ENCODE data around the gene GJD3.

The GJD3 gene

DNA sequence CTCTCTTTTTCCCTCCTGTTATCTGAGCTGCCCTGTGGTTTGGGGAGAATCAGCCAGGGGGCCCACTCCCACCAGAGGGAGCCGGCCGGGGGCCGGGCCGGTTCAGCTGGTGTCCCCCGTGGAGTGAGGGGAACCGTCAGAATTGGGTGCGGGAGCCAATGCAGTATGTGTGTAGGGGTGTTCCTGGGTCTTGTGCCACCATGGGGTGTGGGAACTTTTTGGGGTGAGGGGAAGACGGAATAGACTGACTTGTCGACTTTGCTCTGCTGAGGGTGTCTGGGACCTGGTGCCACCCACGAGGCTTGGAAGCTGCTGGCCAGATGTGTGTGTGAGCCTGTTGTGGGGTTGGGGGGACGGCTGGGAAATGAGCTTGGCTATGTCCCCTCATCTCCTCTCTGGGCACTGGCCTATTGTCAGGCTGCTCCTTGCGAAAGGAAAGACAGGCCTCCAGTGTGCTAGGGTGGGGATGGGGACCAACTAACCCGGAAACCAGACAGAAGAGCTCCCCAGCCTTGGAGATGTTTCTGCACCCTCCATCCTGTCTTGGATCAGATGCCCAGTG is 45.6 kb downstream of the GJD3 start:
- TF ChIP-seq, protein P1, sequence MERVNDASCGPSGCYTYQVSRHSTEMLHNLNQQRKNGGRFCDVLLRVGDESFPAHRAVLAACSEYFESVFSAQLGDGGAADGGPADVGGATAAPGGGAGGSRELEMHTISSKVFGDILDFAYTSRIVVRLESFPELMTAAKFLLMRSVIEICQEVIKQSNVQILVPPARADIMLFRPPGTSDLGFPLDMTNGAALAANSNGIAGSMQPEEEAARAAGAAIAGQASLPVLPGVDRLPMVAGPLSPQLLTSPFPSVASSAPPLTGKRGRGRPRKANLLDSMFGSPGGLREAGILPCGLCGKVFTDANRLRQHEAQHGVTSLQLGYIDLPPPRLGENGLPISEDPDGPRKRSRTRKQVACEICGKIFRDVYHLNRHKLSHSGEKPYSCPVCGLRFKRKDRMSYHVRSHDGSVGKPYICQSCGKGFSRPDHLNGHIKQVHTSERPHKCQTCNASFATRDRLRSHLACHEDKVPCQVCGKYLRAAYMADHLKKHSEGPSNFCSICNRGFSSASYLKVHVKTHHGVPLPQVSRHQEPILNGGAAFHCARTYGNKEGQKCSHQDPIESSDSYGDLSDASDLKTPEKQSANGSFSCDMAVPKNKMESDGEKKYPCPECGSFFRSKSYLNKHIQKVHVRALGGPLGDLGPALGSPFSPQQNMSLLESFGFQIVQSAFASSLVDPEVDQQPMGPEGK (CRISPR knock-in tag; IDR thresholded peaks at IDR 0.05; ENCODE audit: borderline replicate concordance) = no peak
- TF ChIP-seq ZNF70 (CRISPR knock-in tag; IDR thresholded peaks at IDR 0.05) = no peak
- TF ChIP-seq PPARA (CRISPR knock-in tag; IDR thresholded peaks at IDR 0.05; ENCODE audit: borderline replicate concordance) = no peak
- TF ChIP-seq, protein P2, sequence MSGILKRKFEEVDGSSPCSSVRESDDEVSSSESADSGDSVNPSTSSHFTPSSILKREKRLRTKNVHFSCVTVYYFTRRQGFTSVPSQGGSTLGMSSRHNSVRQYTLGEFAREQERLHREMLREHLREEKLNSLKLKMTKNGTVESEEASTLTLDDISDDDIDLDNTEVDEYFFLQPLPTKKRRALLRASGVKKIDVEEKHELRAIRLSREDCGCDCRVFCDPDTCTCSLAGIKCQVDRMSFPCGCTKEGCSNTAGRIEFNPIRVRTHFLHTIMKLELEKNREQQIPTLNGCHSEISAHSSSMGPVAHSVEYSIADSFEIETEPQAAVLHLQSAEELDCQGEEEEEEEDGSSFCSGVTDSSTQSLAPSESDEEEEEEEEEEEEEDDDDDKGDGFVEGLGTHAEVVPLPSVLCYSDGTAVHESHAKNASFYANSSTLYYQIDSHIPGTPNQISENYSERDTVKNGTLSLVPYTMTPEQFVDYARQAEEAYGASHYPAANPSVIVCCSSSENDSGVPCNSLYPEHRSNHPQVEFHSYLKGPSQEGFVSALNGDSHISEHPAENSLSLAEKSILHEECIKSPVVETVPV (CRISPR knock-in tag; IDR thresholded peaks at IDR 0.05) = no peak
- no peak for TF ChIP-seq GLIS3 (CRISPR knock-in tag; IDR thresholded peaks at IDR 0.05)
- TF ChIP-seq ZC3H10 (CRISPR knock-in tag; IDR thresholded peaks at IDR 0.05) = no peak
- TF ChIP-seq ISL1 (CRISPR knock-in tag; IDR thresholded peaks at IDR 0.05) = no peak
- TF ChIP-seq BACH2 (CRISPR knock-in tag; IDR thresholded peaks at IDR 0.05; ENCODE audit: borderline replicate concordance) = no peak
- TF ChIP-seq SNAI2 (CRISPR knock-in tag; IDR thresholded peaks at IDR 0.05) = no peak
- no peak for TF ChIP-seq ZNF565 (CRISPR knock-in tag; conservative IDR thresholded peaks at IDR 0.05; ENCODE audit: low read depth)
- no peak for TF ChIP-seq TOX (CRISPR knock-in tag; IDR thresholded peaks at IDR 0.05; ENCODE audit: borderline replicate concordance)
- no peak for TF ChIP-seq ZFP3 (CRISPR knock-in tag; IDR thresholded peaks at IDR 0.05)
- no peak for TF ChIP-seq TSHZ2 (CRISPR knock-in tag; IDR thresholded peaks at IDR 0.05)
- ATAC-seq = no peak

DNA sequence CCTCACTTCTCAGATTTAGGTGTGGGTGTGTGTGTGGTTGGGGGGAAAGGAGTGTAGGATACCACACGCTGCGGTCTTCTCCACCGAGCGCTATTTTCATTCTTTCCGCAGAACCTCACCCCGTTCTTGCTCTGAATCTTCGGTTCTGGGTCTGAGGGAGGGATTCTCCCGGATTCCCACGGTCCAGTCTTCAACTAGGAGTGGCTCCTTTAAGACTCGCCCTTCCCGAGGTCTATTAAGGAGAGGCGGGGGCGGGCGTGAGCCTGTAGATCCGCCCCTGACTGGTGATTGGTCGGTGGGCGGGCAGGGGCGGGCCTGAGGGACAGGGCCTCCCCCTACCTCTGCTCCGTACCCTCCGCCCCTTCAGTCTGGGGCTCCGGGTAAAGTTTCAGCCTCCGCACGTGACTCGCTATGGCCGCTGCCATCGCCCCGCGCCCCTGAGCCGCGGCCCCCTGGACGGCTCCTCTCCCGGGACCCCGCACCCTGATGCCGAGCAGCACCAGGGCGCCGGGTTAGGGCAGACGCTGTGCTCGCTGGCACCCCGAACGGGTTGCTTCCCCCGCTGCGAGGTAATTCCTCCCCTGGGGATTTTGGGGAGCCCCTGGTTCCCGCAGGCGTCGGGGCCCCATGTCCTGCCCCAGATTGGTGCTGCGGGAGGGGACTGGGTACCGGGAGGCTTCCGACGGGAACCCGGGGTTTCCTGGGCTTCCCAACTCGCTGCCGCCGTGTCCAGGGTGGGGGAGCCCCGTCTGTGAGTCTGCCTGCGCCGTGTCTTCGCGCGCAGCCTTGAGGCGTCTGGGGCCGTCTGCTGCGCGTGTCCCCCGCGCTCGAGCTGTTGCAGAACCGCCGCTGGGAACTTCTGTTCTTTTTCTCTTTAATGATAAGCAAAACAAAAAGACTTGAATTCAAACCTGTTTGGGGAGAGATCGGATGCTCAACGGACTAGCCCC is 46.4 kb downstream of the GJD3 start:
- ATAC-seq = peak; percentile 84
- TF ChIP-seq TCF4 (CRISPR knock-in tag; IDR thresholded peaks at IDR 0.05; ENCODE audit: borderline replicate concordance) (no peak), TSHZ2 (CRISPR knock-in tag; IDR thresholded peaks at IDR 0.05) (no peak), PPARA (CRISPR knock-in tag; IDR thresholded peaks at IDR 0.05; ENCODE audit: borderline replicate concordance) (no peak), ZNF70 (CRISPR knock-in tag; IDR thresholded peaks at IDR 0.05) (no peak), RARB (CRISPR knock-in tag; IDR thresholded peaks at IDR 0.05) (no peak), BACH2 (CRISPR knock-in tag; IDR thresholded peaks at IDR 0.05; ENCODE audit: borderline replicate concordance) (no peak), CSDC2 (CRISPR knock-in tag; IDR thresholded peaks at IDR 0.05) (no peak), GLIS3 (CRISPR knock-in tag; IDR thresholded peaks at IDR 0.05) (no peak)
- TF ChIP-seq, protein P1 (CRISPR knock-in tag; IDR thresholded peaks at IDR 0.05; ENCODE audit: borderline replicate concordance) = no peak
- TF ChIP-seq, protein P2 (CRISPR knock-in tag; IDR thresholded peaks at IDR 0.05) = no peak
